ENCODE results near the gene CDK2AP2.

Gene CDK2AP2

DNA sequence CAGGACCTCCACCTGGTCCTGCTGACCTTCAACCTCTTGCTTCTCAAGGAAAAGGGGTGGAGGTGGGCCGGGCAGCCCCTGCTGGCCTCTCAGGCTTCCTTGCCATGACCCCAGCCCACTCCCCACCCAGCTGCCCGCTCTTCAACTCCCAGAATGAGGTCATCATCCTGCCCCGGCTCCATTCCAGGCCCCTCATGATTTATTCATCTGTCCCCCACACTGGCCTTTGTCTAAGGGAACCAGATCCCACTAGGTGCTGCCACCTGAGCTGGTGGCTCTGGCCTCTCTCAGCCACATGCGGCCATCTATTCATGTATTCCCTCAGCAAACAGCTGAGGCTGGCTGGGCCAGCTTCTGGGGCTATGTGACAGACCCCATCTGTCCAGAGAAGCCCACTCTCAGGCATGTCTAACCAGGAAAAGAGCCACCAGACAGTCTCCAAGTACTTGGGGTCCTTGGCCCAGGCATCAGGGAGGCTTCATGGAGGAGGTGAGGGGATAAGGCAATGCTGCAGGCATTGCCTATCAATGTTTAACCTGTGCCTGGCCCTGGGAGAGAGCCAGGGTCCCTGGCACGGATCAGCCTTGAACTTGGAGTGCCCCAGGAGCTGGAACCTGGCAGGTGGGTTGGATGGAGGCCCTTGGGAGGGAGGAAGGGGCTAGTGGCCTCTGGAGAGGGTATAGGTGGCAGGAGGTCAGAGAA is 17.5 kb upstream of the CDK2AP2 start:
- 70% methylated on average over 5 of the region's 5 CpGs for WGBS
- H2BK12ac ChIP-seq (ENCODE audit: low read length in 2 of 2): no peak overlapping the region
- H3K4me3 ChIP-seq (ENCODE audit: insufficient read depth in 1 of 2, low read depth in 1 of 2, low read length in 2 of 2): no peak overlapping the region
- peaks cover 3% of the 10 kb centered on the region for H3K9me3 ChIP-seq (ENCODE audit: control insufficient read depth, low read length)
- no peak overlapping the region for H3K14ac ChIP-seq (ENCODE audit: low read length in 2 of 2)
- no peak overlapping the region for H3K18ac ChIP-seq (ENCODE audit: low read depth in 1 of 2, low read length in 2 of 2)
- no peak overlapping the region for H4K91ac ChIP-seq (ENCODE audit: low read length)
- H3K27ac ChIP-seq (ENCODE audit: low read length, poor library complexity, severe bottlenecking): no peak overlapping the region
- no peaks in the 10 kb centered on the region for H3K79me1 ChIP-seq (replicated peaks; ENCODE audit: low read length, poor library complexity, severe bottlenecking)
- H3K4me2 ChIP-seq (ENCODE audit: low read length, poor library complexity, severe bottlenecking): no peak overlapping the region
- H3K9ac ChIP-seq (ENCODE audit: low read length): no peak overlapping the region
- H2BK15ac ChIP-seq (ENCODE audit: low read depth, poor library complexity, severe bottlenecking): no peak overlapping the region
- no peak for DNase-seq
- H3K4ac ChIP-seq (ENCODE audit: low read depth in 1 of 2, low read length in 2 of 2): no peak overlapping the region
- H2BK5ac ChIP-seq (ENCODE audit: low read depth, low read length, poor library complexity, severe bottlenecking): no peak overlapping the region
- peaks cover 0 to 49% of the 10 kb centered on the region in 2 experiments for H3K27me3 ChIP-seq (ENCODE audit: control insufficient read depth in 1 of 2, insufficient read depth in 1 of 2, low read length in 2 of 2)
- H3K36me3 ChIP-seq (ENCODE audit: control insufficient read depth in 1 of 2, insufficient read depth in 2 of 2, low read depth in 1 of 2, low read length in 2 of 2): no peaks in the 10 kb centered on the region
- H2AK5ac ChIP-seq (ENCODE audit: low read length, severe bottlenecking): no peak overlapping the region
- no peak overlapping the region for H2AFZ ChIP-seq (ENCODE audit: low read depth, low read length)
- H4K8ac ChIP-seq (ENCODE audit: low read length): no peak overlapping the region
- H3K23ac ChIP-seq (ENCODE audit: low read length in 2 of 2): no peak overlapping the region
- H2BK120ac ChIP-seq (ENCODE audit: low read depth, low read length): no peak overlapping the region
- H3K4me1 ChIP-seq (ENCODE audit: control insufficient read depth, insufficient read depth, low read depth, low read length): peaks cover 10% of the 10 kb centered on the region

GRCh38 chr11:67524480-67524808 is 16.5 kb upstream of the CDK2AP2 start:
- Histone ChIP-seq H3K23ac (ENCODE audit: low read length in 2 of 2) (no peak overlapping the region), H3K27ac (ENCODE audit: low read length, poor library complexity, severe bottlenecking) (no peak overlapping the region), H2AFZ (ENCODE audit: low read depth, low read length) (no peak overlapping the region), H3K4me2 (ENCODE audit: low read length, poor library complexity, severe bottlenecking) (no peak overlapping the region), H3K4me3 (ENCODE audit: insufficient read depth in 1 of 2, low read depth in 1 of 2, low read length in 2 of 2) (no peak overlapping the region), H3K9ac (ENCODE audit: low read length) (no peak overlapping the region), H3K27me3 (ENCODE audit: control insufficient read depth in 1 of 2, insufficient read depth in 1 of 2, low read length in 2 of 2) (peaks cover 0 to 47% of the 10 kb centered on the region in 2 experiments), H3K9me3 (ENCODE audit: control insufficient read depth, low read length) (peaks cover 3% of the 10 kb centered on the region), H2BK5ac (ENCODE audit: low read depth, low read length, poor library complexity, severe bottlenecking) (no peak overlapping the region), H3K4me1 (ENCODE audit: control insufficient read depth, insufficient read depth, low read depth, low read length) (peaks cover 3% of the 10 kb centered on the region), H3K36me3 (ENCODE audit: control insufficient read depth in 1 of 2, insufficient read depth in 2 of 2, low read depth in 1 of 2, low read length in 2 of 2) (no peaks in the 10 kb centered on the region), H2BK12ac (ENCODE audit: low read length in 2 of 2) (no peak overlapping the region), H2BK15ac (ENCODE audit: low read depth, poor library complexity, severe bottlenecking) (no peak overlapping the region), H2AK5ac (ENCODE audit: low read length, severe bottlenecking) (no peak overlapping the region), H2BK120ac (ENCODE audit: low read depth, low read length) (no peak overlapping the region), H4K8ac (ENCODE audit: low read length) (no peak overlapping the region), H3K18ac (ENCODE audit: low read depth in 1 of 2, low read length in 2 of 2) (no peak overlapping the region), H3K14ac (ENCODE audit: low read length in 2 of 2) (no peak overlapping the region), H3K79me1 (replicated peaks; ENCODE audit: low read length, poor library complexity, severe bottlenecking) (no peaks in the 10 kb centered on the region), H3K4ac (ENCODE audit: low read depth in 1 of 2, low read length in 2 of 2) (no peak overlapping the region), H4K91ac (ENCODE audit: low read length) (no peak overlapping the region)
- no peak for DNase-seq
- 81% methylated on average over 9 of the region's 9 CpGs for WGBS

GRCh38 chr11:67523556-67524479 is 15.9 kb upstream of the CDK2AP2 start:
- H2BK5ac ChIP-seq (ENCODE audit: low read depth, low read length, poor library complexity, severe bottlenecking): no peak overlapping the region
- H3K27ac ChIP-seq (ENCODE audit: low read length, poor library complexity, severe bottlenecking): no peak overlapping the region
- no peak overlapping the region for H2BK120ac ChIP-seq (ENCODE audit: low read depth, low read length)
- no peak overlapping the region for H2AK5ac ChIP-seq (ENCODE audit: low read length, severe bottlenecking)
- H3K9ac ChIP-seq (ENCODE audit: low read length): no peak overlapping the region
- no peak overlapping the region for H4K8ac ChIP-seq (ENCODE audit: low read length)
- H3K4me3 ChIP-seq (ENCODE audit: insufficient read depth in 1 of 2, low read depth in 1 of 2, low read length in 2 of 2): no peak overlapping the region
- no peak overlapping the region for H3K14ac ChIP-seq (ENCODE audit: low read length in 2 of 2)
- H3K4ac ChIP-seq (ENCODE audit: low read depth in 1 of 2, low read length in 2 of 2): no peak overlapping the region
- peaks cover 3 to 53% of the 10 kb centered on the region in 2 experiments for H3K27me3 ChIP-seq (ENCODE audit: control insufficient read depth in 1 of 2, insufficient read depth in 1 of 2, low read length in 2 of 2)
- H3K79me1 ChIP-seq (replicated peaks; ENCODE audit: low read length, poor library complexity, severe bottlenecking): no peaks in the 10 kb centered on the region
- no peak for DNase-seq
- H3K18ac ChIP-seq (ENCODE audit: low read depth in 1 of 2, low read length in 2 of 2): no peak overlapping the region
- no peak overlapping the region for H2AFZ ChIP-seq (ENCODE audit: low read depth, low read length)
- WGBS: 86% methylated on average over 24 of the region's 25 CpGs
- no peak overlapping the region for H4K91ac ChIP-seq (ENCODE audit: low read length)
- peaks cover 3% of the 10 kb centered on the region for H3K4me1 ChIP-seq (ENCODE audit: control insufficient read depth, insufficient read depth, low read depth, low read length)
- no peaks in the 10 kb centered on the region for H3K36me3 ChIP-seq (ENCODE audit: control insufficient read depth in 1 of 2, insufficient read depth in 2 of 2, low read depth in 1 of 2, low read length in 2 of 2)
- peak overlapping the region; percentile 12 for H2BK15ac ChIP-seq (ENCODE audit: low read depth, poor library complexity, severe bottlenecking)
- H3K23ac ChIP-seq (ENCODE audit: low read length in 2 of 2): no peak overlapping the region
- H3K9me3 ChIP-seq (ENCODE audit: control insufficient read depth, low read length): peaks cover 3% of the 10 kb centered on the region
- H2BK12ac ChIP-seq (ENCODE audit: low read length in 2 of 2): no peak overlapping the region
- no peak overlapping the region for H3K4me2 ChIP-seq (ENCODE audit: low read length, poor library complexity, severe bottlenecking)

- H3K18ac ChIP-seq (ENCODE audit: low read depth in 1 of 2, low read length in 2 of 2): no peak within 1 kb of the TSS
- H3K4ac ChIP-seq (ENCODE audit: low read depth in 1 of 2, low read length in 2 of 2): no peak within 1 kb of the TSS
- H4K91ac ChIP-seq (ENCODE audit: low read length): no peak within 1 kb of the TSS
- H3K4me2 ChIP-seq (ENCODE audit: low read length, poor library complexity, severe bottlenecking): no peak within 1 kb of the TSS
- H2BK5ac ChIP-seq (ENCODE audit: low read depth, low read length, poor library complexity, severe bottlenecking): no peak within 1 kb of the TSS
- peaks cover 3 to 58% of the 10 kb centered on the region in 2 experiments for H3K27me3 ChIP-seq (ENCODE audit: control insufficient read depth in 1 of 2, insufficient read depth in 1 of 2, low read length in 2 of 2)
- H3K4me1 ChIP-seq (ENCODE audit: control insufficient read depth, insufficient read depth, low read depth, low read length): peaks cover 3% of the 10 kb centered on the region
- no peaks in the 10 kb centered on the region for H3K36me3 ChIP-seq (ENCODE audit: control insufficient read depth in 1 of 2, insufficient read depth in 2 of 2, low read depth in 1 of 2, low read length in 2 of 2)
- no peak within 1 kb of the TSS for H2AK5ac ChIP-seq (ENCODE audit: low read length, severe bottlenecking)
- H2AFZ ChIP-seq (ENCODE audit: low read depth, low read length): no peak within 1 kb of the TSS
- peak within 1 kb of the TSS; percentile 12 for H2BK15ac ChIP-seq (ENCODE audit: low read depth, poor library complexity, severe bottlenecking)
- no peak within 1 kb of the TSS for H3K4me3 ChIP-seq (ENCODE audit: insufficient read depth in 1 of 2, low read depth in 1 of 2, low read length in 2 of 2)
- no peak within 1 kb of the TSS for H2BK12ac ChIP-seq (ENCODE audit: low read length in 2 of 2)
- 89% methylated on average over 22 of the region's 23 CpGs for WGBS
- H3K9me3 ChIP-seq (ENCODE audit: control insufficient read depth, low read length): peaks cover 3% of the 10 kb centered on the region
- H3K9ac ChIP-seq (ENCODE audit: low read length): no peak within 1 kb of the TSS
- H3K23ac ChIP-seq (ENCODE audit: low read length in 2 of 2): no peak within 1 kb of the TSS
- no peak within 1 kb of the TSS for H2BK120ac ChIP-seq (ENCODE audit: low read depth, low read length)
- no peaks in the 10 kb centered on the region for H3K79me1 ChIP-seq (replicated peaks; ENCODE audit: low read length, poor library complexity, severe bottlenecking)
- H4K8ac ChIP-seq (ENCODE audit: low read length): no peak within 1 kb of the TSS
- no peak within 1 kb of the TSS for H3K14ac ChIP-seq (ENCODE audit: low read length in 2 of 2)
- no peak for DNase-seq
- no peak within 1 kb of the TSS for H3K27ac ChIP-seq (ENCODE audit: low read length, poor library complexity, severe bottlenecking)
Observed at GRCh38 chr11:67522844-67523555, 15.0 kb upstream of the CDK2AP2 start, which contains the start of gene CABP2. TSS of gene CABP2 (minus strand) at chr11:67523446. CDS start at chr11:67523326, 120 bp downstream.
